ENCODE results near the gene JAKMIP1.

The JAKMIP1 gene

DNA sequence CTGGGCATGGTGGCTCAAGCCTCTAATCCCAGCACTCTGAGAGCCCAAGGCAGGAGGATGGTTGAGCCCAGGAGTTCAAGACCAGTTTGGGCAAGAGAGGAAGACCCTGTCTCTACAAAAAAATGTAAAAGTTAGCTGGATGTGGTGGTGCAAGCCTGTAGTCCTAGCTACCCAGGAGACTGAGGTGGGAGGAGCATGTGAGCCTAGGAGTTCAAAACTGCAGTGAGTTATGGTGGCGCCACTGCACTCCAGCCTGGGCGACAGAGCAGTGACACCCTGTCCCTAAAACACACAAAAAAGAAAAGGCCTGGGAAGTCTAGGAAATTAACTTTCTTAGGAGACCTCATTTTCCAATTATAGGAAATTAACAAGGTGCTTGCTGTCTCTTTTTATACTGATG is 76.8 kb downstream of the JAKMIP1 start:
- Mint-ChIP-seq H3K36me3 (ENCODE audit: low read depth) (no peaks in the 10 kb centered on the region), H3K4me1 (peaks cover 7% of the 10 kb centered on the region), H3K9me3 (no peaks in the 10 kb centered on the region), H3K27me3 (ENCODE audit: low read depth, poor library complexity) (peaks cover 26% of the 10 kb centered on the region), H3K27ac (no peak overlapping the region), H3K4me3 (no peak overlapping the region)
- DNase-seq: no peak
- TF ChIP-seq, protein P1, sequence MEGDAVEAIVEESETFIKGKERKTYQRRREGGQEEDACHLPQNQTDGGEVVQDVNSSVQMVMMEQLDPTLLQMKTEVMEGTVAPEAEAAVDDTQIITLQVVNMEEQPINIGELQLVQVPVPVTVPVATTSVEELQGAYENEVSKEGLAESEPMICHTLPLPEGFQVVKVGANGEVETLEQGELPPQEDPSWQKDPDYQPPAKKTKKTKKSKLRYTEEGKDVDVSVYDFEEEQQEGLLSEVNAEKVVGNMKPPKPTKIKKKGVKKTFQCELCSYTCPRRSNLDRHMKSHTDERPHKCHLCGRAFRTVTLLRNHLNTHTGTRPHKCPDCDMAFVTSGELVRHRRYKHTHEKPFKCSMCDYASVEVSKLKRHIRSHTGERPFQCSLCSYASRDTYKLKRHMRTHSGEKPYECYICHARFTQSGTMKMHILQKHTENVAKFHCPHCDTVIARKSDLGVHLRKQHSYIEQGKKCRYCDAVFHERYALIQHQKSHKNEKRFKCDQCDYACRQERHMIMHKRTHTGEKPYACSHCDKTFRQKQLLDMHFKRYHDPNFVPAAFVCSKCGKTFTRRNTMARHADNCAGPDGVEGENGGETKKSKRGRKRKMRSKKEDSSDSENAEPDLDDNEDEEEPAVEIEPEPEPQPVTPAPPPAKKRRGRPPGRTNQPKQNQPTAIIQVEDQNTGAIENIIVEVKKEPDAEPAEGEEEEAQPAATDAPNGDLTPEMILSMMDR (IDR thresholded peaks at IDR 0.05): no peak

- peaks cover 30% of the 10 kb centered on the region for H3K27me3 Mint-ChIP-seq (ENCODE audit: low read depth, poor library complexity)
- H3K4me1 Mint-ChIP-seq: peaks cover 7% of the 10 kb centered on the region
- TF ChIP-seq, protein P1 (IDR thresholded peaks at IDR 0.05): no peak
- H3K9me3 Mint-ChIP-seq: no peaks in the 10 kb centered on the region
- no peak overlapping the region for H3K4me3 Mint-ChIP-seq
- H3K27ac Mint-ChIP-seq: no peak overlapping the region
- no peak for DNase-seq
- no peaks in the 10 kb centered on the region for H3K36me3 Mint-ChIP-seq (ENCODE audit: low read depth)
Observed at GRCh38 chr4:6123116-6123515, 77.2 kb downstream of the JAKMIP1 start.

- no peak overlapping the region for H3K4me3 Mint-ChIP-seq
- no peak overlapping the region for H3K27ac Mint-ChIP-seq
- TF ChIP-seq, protein P1 (IDR thresholded peaks at IDR 0.05): no peak
- no peak for DNase-seq
- peaks cover 35% of the 10 kb centered on the region for H3K27me3 Mint-ChIP-seq (ENCODE audit: low read depth, poor library complexity)
- no peaks in the 10 kb centered on the region for H3K9me3 Mint-ChIP-seq
- H3K4me1 Mint-ChIP-seq: peaks cover 7% of the 10 kb centered on the region
- H3K36me3 Mint-ChIP-seq (ENCODE audit: low read depth): no peaks in the 10 kb centered on the region
Observed at GRCh38 chr4:6122496-6122895, 77.9 kb downstream of the JAKMIP1 start.

DNA sequence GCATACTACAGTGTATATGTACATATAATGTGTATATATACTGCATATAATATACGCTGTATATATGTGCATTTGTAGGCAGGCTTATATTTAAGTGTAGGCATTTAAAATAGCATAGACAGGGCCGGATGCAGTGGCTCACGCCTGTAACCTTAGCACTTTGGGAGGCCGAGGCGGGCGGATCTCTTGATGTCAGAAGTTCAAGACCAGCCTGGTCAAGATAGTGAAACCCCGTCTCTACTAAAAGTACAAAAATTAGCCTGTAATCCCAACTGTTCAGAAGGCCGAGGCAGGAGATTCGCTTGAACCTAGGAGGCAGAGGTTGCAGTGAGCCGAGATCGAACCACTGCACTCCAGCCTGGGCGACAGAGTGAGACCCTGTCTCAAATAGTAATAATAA is 78.4 kb downstream of the JAKMIP1 start:
- Mint-ChIP-seq H3K4me3 (no peak overlapping the region), H3K27me3 (ENCODE audit: low read depth, poor library complexity) (peaks cover 41% of the 10 kb centered on the region), H3K4me1 (peaks cover 10% of the 10 kb centered on the region), H3K27ac (no peak overlapping the region), H3K36me3 (ENCODE audit: low read depth) (no peaks in the 10 kb centered on the region), H3K9me3 (no peaks in the 10 kb centered on the region)
- no peak for DNase-seq
- TF ChIP-seq, protein P1 (IDR thresholded peaks at IDR 0.05): no peak

GRCh38 chr4:6121276-6121850 is 79.0 kb downstream of the JAKMIP1 start:
- no peak for DNase-seq
- TF ChIP-seq, protein P1 (IDR thresholded peaks at IDR 0.05): no peak
- H3K4me3 Mint-ChIP-seq: no peak overlapping the region
- peaks cover 16% of the 10 kb centered on the region for H3K4me1 Mint-ChIP-seq
- no peak overlapping the region for H3K27ac Mint-ChIP-seq
- no peaks in the 10 kb centered on the region for H3K36me3 Mint-ChIP-seq (ENCODE audit: low read depth)
- H3K27me3 Mint-ChIP-seq (ENCODE audit: low read depth, poor library complexity): peaks cover 46% of the 10 kb centered on the region
- H3K9me3 Mint-ChIP-seq: no peaks in the 10 kb centered on the region

DNA sequence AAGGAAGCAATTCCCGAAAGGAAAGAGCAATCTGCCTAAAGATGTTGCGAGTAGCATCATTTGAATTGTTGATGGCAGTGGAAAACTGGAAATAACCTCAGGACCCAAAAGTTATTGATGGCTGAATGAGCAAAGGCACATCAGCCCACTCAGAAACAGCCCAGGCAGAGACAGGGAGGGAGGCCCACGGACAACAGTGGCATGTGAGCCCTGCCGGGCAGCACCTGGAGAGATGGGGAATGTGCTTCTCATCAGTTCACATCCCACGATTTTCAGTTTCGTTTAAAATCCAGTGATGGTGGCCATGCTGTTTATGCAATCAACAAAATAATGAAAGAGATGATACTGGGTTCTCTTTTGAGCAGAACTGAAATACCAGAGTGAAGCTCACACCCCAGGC is 80.0 kb downstream of the JAKMIP1 start:
- Mint-ChIP-seq H3K36me3 (ENCODE audit: low read depth) (no peaks in the 10 kb centered on the region), H3K27me3 (ENCODE audit: low read depth, poor library complexity) (peaks cover 57% of the 10 kb centered on the region), H3K4me3 (no peak overlapping the region), H3K27ac (no peak overlapping the region), H3K4me1 (peaks cover 16% of the 10 kb centered on the region), H3K9me3 (no peaks in the 10 kb centered on the region)
- no peak for DNase-seq
- TF ChIP-seq, protein P1 (IDR thresholded peaks at IDR 0.05): no peak
